Natural killer cell (primary cell): Measurements from ENCODE around the gene SLC35C1. TPM values are rescaled to one million over a fixed set of nuclear protein-coding genes. Genes with fewer than 3 reads are reported as not detected.

ENCODE experiments used
- ATAC-seq, 3 donors: fragments of 150-1000 bp in 2 of 3; fragments of 200-7000 bp in 1 of 3; cut with Tn5 transposase; 1 replicate in 1 of 3; 2 replicates in 2 of 3; pipeline ENCODE4 v1.10.0; 2021; ENCODE audit warnings: mild to moderate bottlenecking in 2 of 3, moderate library complexity in 2 of 3
- DNase-seq, 2 donors: peaks; one replicate each; pipeline versions ENCODE4 v3.0.0 to v3.0.0-alpha.2; 2013 to 2021; ENCODE audit warnings: mixed read lengths in 1 of 2
- H3K27ac ChIP-seq: one replicate; pipeline ENCODE4 v1.5.1; 2013; ENCODE audit warnings: mild to moderate bottlenecking, low read length
- H3K27me3 ChIP-seq: one replicate; pipeline ENCODE4 v1.6.1; 2013; ENCODE audit warnings: low read length; ENCODE audit not compliant: control insufficient read depth, insufficient read depth
- H3K36me3 ChIP-seq: one replicate; pipeline ENCODE4 v1.6.1; 2013; ENCODE audit warnings: low read length; ENCODE audit not compliant: control insufficient read depth, insufficient read depth
- H3K4me1 ChIP-seq: one replicate; pipeline ENCODE4 v1.6.1; 2013; ENCODE audit warnings: low read length; ENCODE audit not compliant: control insufficient read depth, insufficient read depth
- H3K4me3 ChIP-seq: one replicate; pipeline ENCODE4 v1.5.1; 2013; ENCODE audit warnings: low read length
- H3K9me3 ChIP-seq: one replicate; pipeline ENCODE4 v1.6.1; 2013; ENCODE audit warnings: low read length; ENCODE audit not compliant: control insufficient read depth, insufficient read depth
- H3K27ac Mint-ChIP-seq, 2 donors: one replicate each; pipeline ENCODE4 v1.8.0; 2022; ENCODE audit warnings: mild to moderate bottlenecking in 2 of 2, mixed read lengths in 2 of 2, moderate library complexity in 1 of 2
- H3K27me3 Mint-ChIP-seq, 2 donors: one replicate each; pipeline ENCODE4 v1.8.0; 2022; ENCODE audit warnings: low read depth in 2 of 2, mixed read lengths in 2 of 2
- H3K36me3 Mint-ChIP-seq: one replicate; pipeline ENCODE4 v1.8.0; 2022; ENCODE audit warnings: mixed read lengths
- H3K4me1 Mint-ChIP-seq, 2 donors: one replicate each; pipeline ENCODE4 v1.8.0; 2022; ENCODE audit warnings: mixed read lengths in 2 of 2
- H3K4me3 Mint-ChIP-seq: one replicate; pipeline ENCODE4 v1.8.0; 2022; ENCODE audit warnings: mild to moderate bottlenecking, moderate library complexity, mixed read lengths
- H3K9me3 Mint-ChIP-seq, 2 donors: one replicate each; pipeline ENCODE4 v1.8.0; 2022; ENCODE audit warnings: mixed read lengths in 2 of 2
- CTCF ChIP-seq: fragments of 200-600 bp; IDR thresholded peaks from one replicate; pipeline ENCODE4 v1.8.0; 2022; ENCODE audit warnings: antibody characterized with exemption
- WGBS: methylation state at CpG from one replicate; pipeline ENCODE4 v1.1.7; 2013; ENCODE audit warnings: missing lambda C conversion rate; ENCODE audit not compliant: insufficient coverage; 5-methylcytosine and 5-hydroxymethylcytosine counted together
- intact Hi-C: fragments of 100-400 bp; cut with micrococcal nuclease; formaldehyde crosslinking; loops from one replicate; pipeline ENCODE4 v1.14.2; 2022
- total RNA-seq, 4 donors: library from RNA; stranded (reverse); fragments of 120-200 nt in 1 of 4; gene quantifications; one replicate each; pipeline versions ENCODE4 v1.2.3 to v1.2.4, GENCODE V29; 2013 to 2022

The SLC35C1 gene
- total RNA-seq, 3 donors from 2014 or later (not counting 1 experiment from before 2014, with no cell fraction given), result 7.1 to 11.9 (median 9.5) TPM

GRCh38 chr11:45773786-45774655, 30.9 kb upstream of the SLC35C1 start:
- WGBS, result 91% methylated on average over 11 of the region's 12 CpGs

GRCh38 chr11:45774786-45775185, 30.2 kb upstream of the SLC35C1 start:
- ATAC-seq, result no peak
- no peak overlapping the region for H3K27ac ChIP-seq
- H3K27ac Mint-ChIP-seq, result no peak overlapping the region
- no peaks in the 10 kb centered on the region for H3K9me3 ChIP-seq
- H3K4me1 ChIP-seq, result peaks cover 9% of the 10 kb centered on the region
- TF ChIP-seq CTCF, result no peak
- H3K36me3 Mint-ChIP-seq, result no peaks in the 10 kb centered on the region
- intact Hi-C loops, result loop anchor here (5.0 kb wide), 1 partner anchor 432 kb away; no protein-coding TSS in a partner anchor
- H3K27me3 ChIP-seq, result no peaks in the 10 kb centered on the region
- no peaks in the 10 kb centered on the region for H3K36me3 ChIP-seq
- DNase-seq, result no peak
- no peak overlapping the region for H3K4me3 Mint-ChIP-seq
- no peak overlapping the region for H3K4me3 ChIP-seq
- H3K9me3 Mint-ChIP-seq, result no peaks in the 10 kb centered on the region
- H3K4me1 Mint-ChIP-seq, result peaks cover 15% of the 10 kb centered on the region in 2 donors
- peaks cover 0 to 6% of the 10 kb centered on the region in 2 donors for H3K27me3 Mint-ChIP-seq
- WGBS, result 90% methylated on average over 4 of the region's 4 CpGs

More at GRCh38 chr11:45773786-45774655, 30.9 kb upstream of the SLC35C1 start:
- Histone ChIP-seq H3K27ac (no peak overlapping the region), H3K4me1 (peaks cover 9% of the 10 kb centered on the region), H3K9me3 (no peaks in the 10 kb centered on the region), H3K27me3 (no peaks in the 10 kb centered on the region), H3K4me3 (no peak overlapping the region), H3K36me3 (no peaks in the 10 kb centered on the region)
- DNase-seq (no peak), ATAC-seq (no peak)
- intact Hi-C loops, result loop anchor here (5.0 kb wide), 1 partner anchor 432 kb away; no protein-coding TSS in a partner anchor
- Mint-ChIP-seq H3K9me3 (no peaks in the 10 kb centered on the region), H3K4me1 (peaks cover 15% of the 10 kb centered on the region in 2 donors), H3K36me3 (no peaks in the 10 kb centered on the region), H3K27me3 (peaks cover 0 to 6% of the 10 kb centered on the region in 2 donors), H3K27ac (no peak overlapping the region), H3K4me3 (no peak overlapping the region)
- TF ChIP-seq CTCF, result no peak

GRCh38 chr11:45777127-45777969, 27.6 kb upstream of the SLC35C1 start:
- H3K27ac ChIP-seq, result no peak overlapping the region
- 93% methylated on average over 9 of the region's 9 CpGs for WGBS
- no peaks in the 10 kb centered on the region for H3K9me3 ChIP-seq
- Mint-ChIP-seq H3K36me3 (no peaks in the 10 kb centered on the region), H3K9me3 (no peaks in the 10 kb centered on the region), H3K4me3 (no peak overlapping the region), H3K27ac (no peak overlapping the region), H3K27me3 (peaks cover 0 to 11% of the 10 kb centered on the region in 2 donors), H3K4me1 (no peaks in the 10 kb centered on the region)
- no peak for TF ChIP-seq CTCF
- intact Hi-C loops, result no loop called here
- H3K4me3 ChIP-seq, result no peak overlapping the region
- H3K36me3 ChIP-seq, result no peaks in the 10 kb centered on the region
- ATAC-seq, result no peak
- H3K27me3 ChIP-seq, result no peaks in the 10 kb centered on the region
- no peak for DNase-seq
- H3K4me1 ChIP-seq, result peaks cover under 1% of the 10 kb centered on the region
